Activated T-cell treated with anti-CD3 and anti-CD28 coated beads, Interleukin-2, amount 50 U/mL, for 72 hours (primary cell): ENCODE measurements around the gene SVOP. TPM values are rescaled to one million over a fixed set of nuclear protein-coding genes. Genes with fewer than 3 reads are reported as not detected.

Source experiments
- total RNA-seq, 2 donors: library from RNA; stranded (reverse); gene quantifications; one replicate each; pipeline ENCODE4 v1.2.3, GENCODE V29; 2022

Gene SVOP
- total RNA-seq, 2 donors from 2014 or later = not detected

Other genes starting within 250 kb of the SVOP start
- gene SSH1, start 163.5 kb downstream of the SVOP start, total RNA-seq = 10 to 100 TPM; 33.8 to 48.8 TPM
- gene DAO, start 141.0 kb downstream of the SVOP start, total RNA-seq = not detected
- 10 to 100 TPM; 15.9 to 21.6 TPM for gene USP30, start 31.5 kb upstream of the SVOP start, total RNA-seq
- 10 to 100 TPM; 29.5 to 34.6 TPM for gene ALKBH2, start 72.4 kb upstream of the SVOP start, total RNA-seq
- 10 to 100 TPM; 52.0 to 58.1 TPM for gene UNG, start 76.5 kb upstream of the SVOP start, total RNA-seq
- 10 to 100 TPM; 10.2 to 12.2 TPM for gene ACACB, start 95.5 kb upstream of the SVOP start, total RNA-seq